Glutamatergic neuron (in vitro differentiated cells): ENCODE measurements around the gene MRPL43. TPM values are rescaled to one million over a fixed set of nuclear protein-coding genes. Genes with fewer than 3 reads are reported as not detected.
A peak's percentile ranks its signal among the peaks of the same experiment; 100 is the strongest.

ENCODE experiments used
- DNase-seq: peaks from one replicate; pipeline ENCODE4 v3.0.0; 2022
- H3K27ac Mint-ChIP-seq: one replicate; pipeline ENCODE4 v1.8.0; 2020; ENCODE audit warnings: mild to moderate bottlenecking, mixed read lengths, inconsistent platforms; ENCODE audit not compliant: unreplicated experiment
- H3K27me3 Mint-ChIP-seq: one replicate; pipeline ENCODE4 v1.8.0; 2020; ENCODE audit warnings: mild to moderate bottlenecking, moderate library complexity, mixed read lengths, inconsistent platforms; ENCODE audit not compliant: unreplicated experiment
- H3K36me3 Mint-ChIP-seq: one replicate; pipeline ENCODE4 v1.8.0; 2020; ENCODE audit warnings: mild to moderate bottlenecking, mixed read lengths, inconsistent platforms; ENCODE audit not compliant: unreplicated experiment
- H3K4me1 Mint-ChIP-seq: one replicate; pipeline ENCODE4 v1.8.0; 2020; ENCODE audit warnings: mild to moderate bottlenecking, low read depth, mixed read lengths, inconsistent platforms; ENCODE audit not compliant: unreplicated experiment
- H3K4me3 Mint-ChIP-seq: one replicate; pipeline ENCODE4 v1.8.0; 2020; ENCODE audit warnings: mild to moderate bottlenecking, mixed read lengths, inconsistent platforms; ENCODE audit not compliant: unreplicated experiment
- H3K9me3 Mint-ChIP-seq: one replicate; pipeline ENCODE4 v1.8.0; 2020; ENCODE audit warnings: mild to moderate bottlenecking, moderate library complexity, mixed read lengths, inconsistent platforms; ENCODE audit not compliant: unreplicated experiment
- microRNA-seq: library from miRNA; unstranded; fragments of <30 nt; microRNA quantifications from one replicate; pipeline ENCODE4, GENCODE V29; 2020; ENCODE audit not compliant: unreplicated experiment
- total RNA-seq: library from RNA; stranded (reverse); fragmentation: NEBNext Ultra II Directional; extraction: Animal tissue kit (Norgen Biotek cat#: 25700); gene quantifications from one replicate; pipeline ENCODE4 v1.2.1, GENCODE V29; 2021; ENCODE audit not compliant: unreplicated experiment
- TF ChIP-seq, protein P1 (sequence below): fragments of 200-600 bp; sonication (generic); IDR thresholded peaks from one replicate; pipeline ENCODE4 v1.5.0; 2021; ENCODE audit not compliant: partially characterized antibody, unreplicated experiment

Gene MRPL43
- total RNA-seq, 1 donor from 2014 or later = 58.2 TPM

DNA sequence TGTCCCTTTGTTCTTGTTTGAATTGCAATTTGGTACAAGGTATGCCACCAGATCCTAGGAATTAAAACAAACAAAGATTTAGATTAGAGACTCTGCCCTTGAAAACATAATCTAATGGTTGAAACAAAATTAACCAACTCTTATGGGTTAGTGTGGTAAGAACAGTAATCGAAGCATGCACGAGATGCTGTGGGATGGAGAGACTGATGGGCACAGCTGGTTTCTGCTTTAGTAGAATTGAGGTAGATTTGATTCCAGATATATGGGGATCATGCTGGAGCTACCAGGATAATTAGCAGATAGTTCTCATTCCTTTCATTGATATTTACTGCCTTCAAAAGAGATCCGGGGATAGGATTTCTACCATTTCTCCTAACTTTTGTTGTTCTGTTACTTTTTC is 38.4 kb downstream of the MRPL43 start:
- Mint-ChIP-seq H3K27ac (no peak overlapping the region), H3K36me3 (no peaks in the 10 kb centered on the region), H3K27me3 (no peaks in the 10 kb centered on the region), H3K9me3 (no peaks in the 10 kb centered on the region), H3K4me1 (no peaks in the 10 kb centered on the region), H3K4me3 (no peak overlapping the region)
- TF ChIP-seq, protein P1, sequence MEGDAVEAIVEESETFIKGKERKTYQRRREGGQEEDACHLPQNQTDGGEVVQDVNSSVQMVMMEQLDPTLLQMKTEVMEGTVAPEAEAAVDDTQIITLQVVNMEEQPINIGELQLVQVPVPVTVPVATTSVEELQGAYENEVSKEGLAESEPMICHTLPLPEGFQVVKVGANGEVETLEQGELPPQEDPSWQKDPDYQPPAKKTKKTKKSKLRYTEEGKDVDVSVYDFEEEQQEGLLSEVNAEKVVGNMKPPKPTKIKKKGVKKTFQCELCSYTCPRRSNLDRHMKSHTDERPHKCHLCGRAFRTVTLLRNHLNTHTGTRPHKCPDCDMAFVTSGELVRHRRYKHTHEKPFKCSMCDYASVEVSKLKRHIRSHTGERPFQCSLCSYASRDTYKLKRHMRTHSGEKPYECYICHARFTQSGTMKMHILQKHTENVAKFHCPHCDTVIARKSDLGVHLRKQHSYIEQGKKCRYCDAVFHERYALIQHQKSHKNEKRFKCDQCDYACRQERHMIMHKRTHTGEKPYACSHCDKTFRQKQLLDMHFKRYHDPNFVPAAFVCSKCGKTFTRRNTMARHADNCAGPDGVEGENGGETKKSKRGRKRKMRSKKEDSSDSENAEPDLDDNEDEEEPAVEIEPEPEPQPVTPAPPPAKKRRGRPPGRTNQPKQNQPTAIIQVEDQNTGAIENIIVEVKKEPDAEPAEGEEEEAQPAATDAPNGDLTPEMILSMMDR = no peak
- DNase-seq = no peak

GRCh38 chr10:100945754-100946153 is 41.5 kb downstream of the MRPL43 start:
- H3K9me3 Mint-ChIP-seq = no peaks in the 10 kb centered on the region
- no peaks in the 10 kb centered on the region for H3K4me1 Mint-ChIP-seq
- TF ChIP-seq, protein P1 = no peak
- H3K27me3 Mint-ChIP-seq = no peaks in the 10 kb centered on the region
- H3K27ac Mint-ChIP-seq = peak overlapping the region; percentile 18
- no peaks in the 10 kb centered on the region for H3K36me3 Mint-ChIP-seq
- no peak for DNase-seq
- H3K4me3 Mint-ChIP-seq = no peak overlapping the region

- no peaks in the 10 kb centered on the region for H3K4me1 Mint-ChIP-seq
- TF ChIP-seq, protein P1 = no peak
- no peak for DNase-seq
- H3K27ac Mint-ChIP-seq = no peak overlapping the region
- no peaks in the 10 kb centered on the region for H3K9me3 Mint-ChIP-seq
- H3K27me3 Mint-ChIP-seq = no peaks in the 10 kb centered on the region
- H3K4me3 Mint-ChIP-seq = no peak overlapping the region
- H3K36me3 Mint-ChIP-seq = no peaks in the 10 kb centered on the region
Observed at GRCh38 chr10:100943508-100943907, 43.8 kb downstream of the MRPL43 start.

DNA sequence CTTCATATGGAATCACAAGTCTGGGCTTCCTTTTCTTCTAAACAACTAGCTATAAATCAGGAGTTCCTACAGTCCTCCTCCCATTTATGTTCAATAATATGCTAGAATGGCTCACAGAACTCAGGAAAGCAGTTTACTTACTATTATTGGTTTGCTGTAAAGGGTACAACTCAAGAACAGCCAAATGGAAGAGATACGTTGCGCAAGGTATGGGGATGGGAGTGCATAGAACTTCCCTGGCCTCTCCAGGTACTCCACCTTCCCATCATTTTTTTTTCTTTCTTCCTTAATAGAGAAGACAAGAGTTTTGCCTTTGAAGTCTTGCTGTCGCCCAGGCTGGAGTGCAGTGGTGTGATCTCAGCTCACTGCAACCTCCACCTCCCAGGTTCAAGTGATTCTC is 45.1 kb downstream of the MRPL43 start:
- Mint-ChIP-seq H3K4me3 (no peak overlapping the region), H3K9me3 (no peaks in the 10 kb centered on the region), H3K27ac (no peak overlapping the region), H3K27me3 (no peaks in the 10 kb centered on the region), H3K36me3 (no peaks in the 10 kb centered on the region), H3K4me1 (no peaks in the 10 kb centered on the region)
- TF ChIP-seq, protein P1 = no peak
- no peak for DNase-seq

DNA sequence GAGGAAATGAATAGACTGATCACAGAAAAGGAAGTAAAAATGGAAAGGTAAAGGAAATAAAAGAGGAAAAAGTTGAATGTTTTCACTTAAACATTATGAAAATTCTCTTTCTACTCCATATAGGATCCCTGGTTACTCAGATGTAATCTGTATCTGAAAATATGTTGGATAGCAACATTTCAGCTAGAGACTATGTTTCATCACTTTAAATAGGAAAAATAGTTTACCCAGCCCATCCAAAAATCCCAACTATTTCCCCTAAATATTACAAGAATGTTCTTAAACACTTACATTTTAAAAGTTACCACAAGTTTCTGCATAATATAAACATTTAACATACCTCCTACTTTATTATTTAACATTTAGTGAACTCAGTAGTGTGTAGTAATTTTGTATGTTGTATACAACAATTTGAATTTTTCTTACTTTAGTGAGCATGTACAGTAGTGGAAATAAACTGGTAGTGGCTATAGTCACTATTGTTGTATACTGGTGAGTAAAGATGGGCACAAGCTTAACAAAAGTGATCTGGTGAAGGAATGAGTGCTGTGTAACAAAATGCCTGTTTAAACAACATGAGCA is 47.4 kb downstream of the MRPL43 start:
- no peaks in the 10 kb centered on the region for H3K9me3 Mint-ChIP-seq
- no peak overlapping the region for H3K27ac Mint-ChIP-seq
- H3K27me3 Mint-ChIP-seq = no peaks in the 10 kb centered on the region
- H3K4me1 Mint-ChIP-seq = no peaks in the 10 kb centered on the region
- H3K4me3 Mint-ChIP-seq = no peak overlapping the region
- DNase-seq = no peak
- TF ChIP-seq, protein P1 = no peak
- no peaks in the 10 kb centered on the region for H3K36me3 Mint-ChIP-seq

Small RNAs within 50 kb of the gene (microRNA-seq; reads per million reads assigned to microRNA genes)
- not detected for gene MIR608

Other genes starting within 250 kb of the MRPL43 start
- gene PAX2, start 241.9 kb downstream of the MRPL43 start, total RNA-seq = not detected
- gene SLF2, start 74.5 kb downstream of the MRPL43 start, total RNA-seq = 35.9 TPM
- 46.9 TPM for gene SEMA4G, start 18.0 kb downstream of the MRPL43 start, total RNA-seq
- 10.1 TPM for gene TWNK, start within 50 bp of the MRPL43 start, total RNA-seq
- gene LZTS2, start 12.3 kb upstream of the MRPL43 start, total RNA-seq = 56.7 TPM
- gene PDZD7, start 43.6 kb upstream of the MRPL43 start, total RNA-seq = 1.5 TPM
- gene SFXN3, start 43.7 kb upstream of the MRPL43 start, total RNA-seq = 5.2 TPM
- 0.59 TPM for gene KAZALD1, start 74.5 kb upstream of the MRPL43 start, total RNA-seq
- 14.3 TPM for gene TLX1, start 143.8 kb upstream of the MRPL43 start, total RNA-seq
- not detected for gene LBX1, start 242.0 kb upstream of the MRPL43 start, total RNA-seq